ENCODE measurements around the gene PKM.

Gene PKM

DNA sequence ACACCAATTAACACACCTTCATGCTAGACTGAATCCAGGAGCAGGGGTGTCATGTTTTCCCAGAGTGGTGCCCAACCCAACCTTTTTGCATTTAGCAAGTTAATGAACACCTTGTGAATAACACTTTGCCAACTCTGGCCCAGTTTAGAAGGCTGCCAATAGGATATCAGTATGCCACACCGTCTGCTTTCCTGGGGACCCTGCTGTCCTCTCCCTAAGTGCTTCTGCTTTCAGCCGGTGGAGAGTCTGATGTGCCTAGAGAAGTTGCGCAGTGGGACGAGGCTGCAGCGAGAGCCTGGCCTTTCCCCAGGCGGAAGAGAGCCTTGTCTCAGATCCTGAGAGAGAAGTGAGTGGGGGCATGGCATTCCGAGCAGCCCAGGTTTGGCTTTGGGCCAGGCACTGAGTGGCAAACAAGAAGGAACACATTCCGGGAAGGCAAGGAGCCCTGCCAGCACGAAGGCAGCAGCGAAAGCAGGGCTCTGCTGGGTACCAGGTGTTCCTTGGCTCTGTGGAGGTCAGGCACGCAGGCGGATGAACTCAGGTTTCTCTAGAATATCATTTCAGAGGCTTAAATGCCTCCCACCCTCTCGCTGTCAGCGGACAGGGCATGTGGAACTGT lies 75.9 kb downstream of the PKM start:
- no peak overlapping the region for H3K4ac ChIP-seq (ENCODE audit: low read depth, low read length)
- WGBS (ENCODE audit: extremely low coverage, insufficient coverage, insufficient read length) = no CpG with 5 or more reads among the region's 14 CpGs
- H3K14ac ChIP-seq (ENCODE audit: low read length) = no peak overlapping the region
- no peak for DNase-seq
- H3K4me2 ChIP-seq (ENCODE audit: low read length) = no peak overlapping the region
- no peaks in the 10 kb centered on the region for H3K36me3 ChIP-seq (ENCODE audit: control insufficient read depth in 1 of 2, insufficient read depth in 2 of 2, low read length in 2 of 2)
- H2AK5ac ChIP-seq (ENCODE audit: low read length) = no peak overlapping the region
- no peak overlapping the region for H3K9ac ChIP-seq (ENCODE audit: low read length)
- H2AFZ ChIP-seq (ENCODE audit: insufficient read depth, low read length, poor library complexity) = no peak overlapping the region
- H4K91ac ChIP-seq (ENCODE audit: low read depth, low read length) = no peak overlapping the region
- H2BK12ac ChIP-seq (ENCODE audit: low read length) = no peak overlapping the region
- no peak overlapping the region for H3K4me3 ChIP-seq (ENCODE audit: low read depth, low read length)
- H2BK5ac ChIP-seq (ENCODE audit: low read depth, low read length, poor library complexity) = no peak overlapping the region
- no peaks in the 10 kb centered on the region for H3K9me3 ChIP-seq (ENCODE audit: insufficient read depth, low read depth, low read length)
- no peaks in the 10 kb centered on the region for H3K79me2 ChIP-seq (ENCODE audit: control insufficient read depth, insufficient read depth, low read length, poor library complexity)
- H3K18ac ChIP-seq (ENCODE audit: low read length) = no peak overlapping the region
- peaks cover 2% of the 10 kb centered on the region for H3K79me1 ChIP-seq (ENCODE audit: low read length)
- no peak overlapping the region for H4K12ac ChIP-seq (ENCODE audit: low read depth, low read length)
- no peaks in the 10 kb centered on the region for H3K27me3 ChIP-seq (ENCODE audit: insufficient read depth, low read length)
- H3K27ac ChIP-seq (ENCODE audit: low read depth, low read length) = no peak overlapping the region
- no peak overlapping the region for H3K23ac ChIP-seq (ENCODE audit: low read length)
- H4K8ac ChIP-seq (ENCODE audit: low read depth, low read length) = no peak overlapping the region
- H3K4me1 ChIP-seq (ENCODE audit: control insufficient read depth in 1 of 2, insufficient read depth in 2 of 2, low read length in 2 of 2) = no peaks in the 10 kb centered on the region
- H2BK120ac ChIP-seq (ENCODE audit: insufficient read depth, low read length, poor library complexity) = no peak overlapping the region

GRCh38 chr15:72154316-72154715 lies 76.7 kb downstream of the PKM start:
- no peaks in the 10 kb centered on the region for H3K79me2 ChIP-seq (ENCODE audit: control insufficient read depth, insufficient read depth, low read length, poor library complexity)
- H2BK5ac ChIP-seq (ENCODE audit: low read depth, low read length, poor library complexity) = no peak overlapping the region
- H4K91ac ChIP-seq (ENCODE audit: low read depth, low read length) = no peak overlapping the region
- H3K23ac ChIP-seq (ENCODE audit: low read length) = no peak overlapping the region
- no peak overlapping the region for H2AK5ac ChIP-seq (ENCODE audit: low read length)
- no peak overlapping the region for H3K4me2 ChIP-seq (ENCODE audit: low read length)
- H2BK12ac ChIP-seq (ENCODE audit: low read length) = no peak overlapping the region
- H3K79me1 ChIP-seq (ENCODE audit: low read length) = peaks cover 2% of the 10 kb centered on the region
- no peaks in the 10 kb centered on the region for H3K9me3 ChIP-seq (ENCODE audit: insufficient read depth, low read depth, low read length)
- no peak overlapping the region for H4K8ac ChIP-seq (ENCODE audit: low read depth, low read length)
- H2AFZ ChIP-seq (ENCODE audit: insufficient read depth, low read length, poor library complexity) = no peak overlapping the region
- no peak overlapping the region for H4K12ac ChIP-seq (ENCODE audit: low read depth, low read length)
- no peak overlapping the region for H3K4me3 ChIP-seq (ENCODE audit: low read depth, low read length)
- no peak overlapping the region for H3K27ac ChIP-seq (ENCODE audit: low read depth, low read length)
- H3K18ac ChIP-seq (ENCODE audit: low read length) = no peak overlapping the region
- H3K14ac ChIP-seq (ENCODE audit: low read length) = no peak overlapping the region
- no peak overlapping the region for H3K9ac ChIP-seq (ENCODE audit: low read length)
- DNase-seq = no peak
- no peaks in the 10 kb centered on the region for H3K36me3 ChIP-seq (ENCODE audit: control insufficient read depth in 1 of 2, insufficient read depth in 2 of 2, low read length in 2 of 2)
- H3K4ac ChIP-seq (ENCODE audit: low read depth, low read length) = no peak overlapping the region
- H3K4me1 ChIP-seq (ENCODE audit: control insufficient read depth in 1 of 2, insufficient read depth in 2 of 2, low read length in 2 of 2) = no peaks in the 10 kb centered on the region
- no CpG with 5 or more reads among the region's 7 CpGs for WGBS (ENCODE audit: extremely low coverage, insufficient coverage, insufficient read length)
- no peaks in the 10 kb centered on the region for H3K27me3 ChIP-seq (ENCODE audit: insufficient read depth, low read length)
- no peak overlapping the region for H2BK120ac ChIP-seq (ENCODE audit: insufficient read depth, low read length, poor library complexity)

DNA sequence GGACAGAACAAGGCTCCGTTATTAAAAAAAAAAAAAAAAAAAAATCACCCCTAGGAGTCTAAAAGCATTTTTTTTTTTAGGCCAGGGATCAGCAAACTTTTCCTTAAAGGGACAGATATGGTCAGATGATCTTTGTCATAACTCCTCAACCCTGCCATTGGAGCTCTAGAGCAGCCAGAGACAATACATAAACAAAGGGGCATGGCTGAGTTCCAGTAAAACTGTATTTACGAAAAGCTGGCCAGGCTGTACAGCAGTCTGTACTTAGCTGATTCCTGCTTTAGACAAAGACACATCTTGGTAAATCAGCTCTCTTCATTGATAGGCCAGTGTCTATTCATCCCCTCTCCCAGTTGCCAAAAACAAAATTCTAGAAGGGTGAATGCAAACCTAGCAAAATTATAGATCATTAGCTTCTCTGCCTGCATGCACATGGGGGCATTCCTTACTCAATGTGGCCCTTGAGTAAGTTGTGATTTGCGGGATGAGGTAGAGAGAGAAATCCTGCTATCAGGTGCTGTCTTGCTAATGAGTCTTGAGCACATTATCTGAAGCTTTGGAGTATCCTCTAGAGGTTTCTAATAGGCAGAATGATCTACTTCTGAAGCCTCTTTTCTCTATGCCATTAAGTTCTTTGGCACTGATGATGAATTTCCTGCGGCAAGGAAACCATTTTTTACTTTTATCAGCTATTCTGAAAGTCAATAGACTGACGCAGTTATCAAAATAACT lies 77.6 kb downstream of the PKM start:
- Histone ChIP-seq H3K23ac (ENCODE audit: low read length) (no peak overlapping the region), H3K4ac (ENCODE audit: low read depth, low read length) (no peak overlapping the region), H3K79me1 (ENCODE audit: low read length) (peaks cover 2% of the 10 kb centered on the region), H3K4me2 (ENCODE audit: low read length) (no peak overlapping the region), H2AK5ac (ENCODE audit: low read length) (no peak overlapping the region), H3K14ac (ENCODE audit: low read length) (no peak overlapping the region), H3K36me3 (ENCODE audit: control insufficient read depth in 1 of 2, insufficient read depth in 2 of 2, low read length in 2 of 2) (no peaks in the 10 kb centered on the region), H2AFZ (ENCODE audit: insufficient read depth, low read length, poor library complexity) (no peak overlapping the region), H3K9ac (ENCODE audit: low read length) (no peak overlapping the region), H4K8ac (ENCODE audit: low read depth, low read length) (no peak overlapping the region), H2BK12ac (ENCODE audit: low read length) (no peak overlapping the region), H3K18ac (ENCODE audit: low read length) (no peak overlapping the region), H2BK5ac (ENCODE audit: low read depth, low read length, poor library complexity) (no peak overlapping the region), H3K9me3 (ENCODE audit: insufficient read depth, low read depth, low read length) (no peaks in the 10 kb centered on the region), H2BK120ac (ENCODE audit: insufficient read depth, low read length, poor library complexity) (no peak overlapping the region), H3K27ac (ENCODE audit: low read depth, low read length) (no peak overlapping the region), H3K79me2 (ENCODE audit: control insufficient read depth, insufficient read depth, low read length, poor library complexity) (no peaks in the 10 kb centered on the region), H4K91ac (ENCODE audit: low read depth, low read length) (no peak overlapping the region), H3K4me3 (ENCODE audit: low read depth, low read length) (no peak overlapping the region), H3K4me1 (ENCODE audit: control insufficient read depth in 1 of 2, insufficient read depth in 2 of 2, low read length in 2 of 2) (no peaks in the 10 kb centered on the region), H3K27me3 (ENCODE audit: insufficient read depth, low read length) (no peaks in the 10 kb centered on the region), H4K12ac (ENCODE audit: low read depth, low read length) (no peak overlapping the region)
- no CpG with 5 or more reads among the region's 5 CpGs for WGBS (ENCODE audit: extremely low coverage, insufficient coverage, insufficient read length)
- no peak for DNase-seq

Data from trophoblast cell (in vitro differentiated cells and primary cell).